GM19328 (cell line): Measurements from ENCODE around the gene NAA35.

Experiments
- ATAC-seq: cut with Tn5 transposase; IDR thresholded peaks from one replicate; pipeline ENCODE4 v1.9.1; 2021; ENCODE audit warnings: mild to moderate bottlenecking, moderate library complexity; ENCODE audit not compliant: unreplicated experiment

Gene NAA35

DNA sequence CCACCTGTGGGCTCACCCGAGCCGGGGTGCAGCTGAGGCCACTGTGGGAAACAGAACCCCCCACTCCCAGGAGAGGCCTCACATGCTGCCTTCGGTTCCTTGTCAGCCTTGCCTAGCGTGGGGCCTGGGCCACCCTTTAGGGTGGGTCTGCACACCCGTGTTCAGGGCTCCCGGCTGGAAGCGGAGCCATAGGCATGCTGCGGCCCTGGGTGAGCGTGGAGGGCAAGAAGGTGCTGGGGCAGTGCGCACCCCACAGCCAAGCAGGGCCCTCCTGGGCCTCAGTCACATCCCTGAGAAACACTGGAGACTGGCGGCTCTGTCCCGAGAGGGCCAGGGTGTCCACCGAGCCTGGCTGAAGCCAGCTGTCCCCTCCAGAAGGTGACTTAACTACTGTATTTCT is 116.5 kb downstream of the NAA35 start:
- ATAC-seq: no peak

DNA sequence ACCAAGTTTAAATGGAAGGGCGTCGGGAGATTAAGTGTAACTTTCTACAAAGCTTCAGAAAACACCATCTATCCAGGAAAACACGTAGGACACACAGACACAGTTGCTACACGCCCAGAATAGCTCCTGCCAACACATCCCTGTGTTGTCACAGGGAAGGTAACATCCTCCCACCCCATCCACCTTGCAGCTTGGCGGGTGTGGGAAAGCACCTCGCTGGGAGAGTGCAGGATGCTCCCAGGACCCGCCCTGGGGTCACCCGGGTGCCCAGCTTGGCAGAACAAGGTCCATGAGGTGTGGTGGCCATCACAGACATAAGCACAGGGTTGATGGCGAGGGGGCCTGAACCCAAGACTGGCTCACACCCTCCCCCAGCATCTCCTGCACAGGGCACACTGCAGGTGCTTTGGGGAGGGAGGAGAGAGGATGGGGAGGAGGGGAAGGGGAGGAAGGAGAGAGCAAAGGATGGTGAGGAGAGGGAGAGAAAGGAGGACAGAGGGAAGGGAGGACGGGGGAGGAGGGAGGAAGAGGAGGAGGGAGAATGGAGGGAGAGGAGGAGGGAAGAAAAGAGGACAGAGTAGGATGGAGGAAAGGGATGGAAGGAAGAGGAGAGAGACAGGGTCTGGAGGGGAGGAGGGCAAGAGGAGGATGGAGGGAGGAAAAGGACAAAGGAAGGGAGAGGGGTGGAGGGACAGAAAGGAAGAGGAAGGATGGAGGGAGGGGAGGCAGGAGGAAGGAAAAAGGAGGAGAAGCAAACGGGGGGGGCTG is 121.2 kb downstream of the NAA35 start:
- ATAC-seq: no peak

DNA sequence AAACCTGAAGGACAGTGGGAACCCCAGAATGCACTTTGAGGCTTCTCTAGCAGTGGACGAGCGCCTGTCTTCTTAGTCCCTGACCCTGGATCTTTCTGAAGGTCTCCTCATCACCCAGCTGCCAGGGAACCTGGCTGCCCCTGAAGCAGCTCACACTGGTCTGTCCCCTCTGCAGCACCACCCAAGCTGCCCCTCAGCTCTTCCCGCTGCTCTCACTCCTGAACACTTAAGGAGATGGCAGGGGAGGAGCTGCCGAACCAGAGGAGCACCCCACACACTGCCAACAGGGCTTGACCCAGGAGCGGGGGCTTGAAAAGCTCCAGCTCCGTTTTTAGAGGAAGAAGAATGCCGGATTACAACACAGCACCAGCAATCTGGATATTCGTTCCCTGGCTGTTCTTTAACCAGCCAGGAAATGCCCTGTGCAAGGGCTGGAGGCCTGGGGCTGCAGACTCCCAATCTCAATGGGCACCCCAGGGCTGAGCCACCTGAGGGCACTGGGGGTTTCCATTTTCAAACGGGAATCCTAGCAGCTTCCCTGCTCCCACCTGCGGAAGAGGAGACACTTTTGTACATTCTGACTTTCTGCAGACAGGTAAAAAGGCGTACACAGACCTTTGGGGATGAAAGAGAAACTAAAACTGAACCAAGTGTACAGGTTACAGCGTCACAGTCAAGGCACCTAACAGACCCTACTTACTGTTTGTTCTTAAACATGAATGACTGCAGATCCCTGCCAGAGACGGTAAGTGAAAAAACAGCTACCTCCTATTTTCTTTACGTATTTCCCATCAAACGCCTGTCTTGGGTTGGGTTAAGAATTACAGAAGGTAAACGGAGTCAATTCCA is 122.1 kb downstream of the NAA35 start:
- ATAC-seq: no peak

DNA sequence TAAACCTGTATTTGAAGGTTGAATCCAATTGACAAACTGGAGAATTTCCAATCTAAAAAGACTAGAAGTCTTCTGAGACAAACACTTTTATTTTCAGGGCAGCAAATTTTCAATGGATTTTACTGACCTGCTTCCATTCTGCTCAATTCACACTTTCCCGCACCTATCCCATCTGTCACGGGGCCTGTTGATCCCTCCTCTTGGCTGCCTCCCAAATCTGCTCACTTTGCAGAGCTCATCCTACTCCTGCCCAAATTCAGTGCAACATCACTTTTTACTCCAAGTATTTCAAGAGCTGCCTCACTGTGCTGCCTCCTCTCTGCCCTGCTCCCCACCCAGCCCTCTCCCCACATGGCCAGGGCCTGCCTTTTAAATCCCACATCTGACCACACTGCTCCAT is 123.3 kb downstream of the NAA35 start:
- no peak for ATAC-seq

DNA sequence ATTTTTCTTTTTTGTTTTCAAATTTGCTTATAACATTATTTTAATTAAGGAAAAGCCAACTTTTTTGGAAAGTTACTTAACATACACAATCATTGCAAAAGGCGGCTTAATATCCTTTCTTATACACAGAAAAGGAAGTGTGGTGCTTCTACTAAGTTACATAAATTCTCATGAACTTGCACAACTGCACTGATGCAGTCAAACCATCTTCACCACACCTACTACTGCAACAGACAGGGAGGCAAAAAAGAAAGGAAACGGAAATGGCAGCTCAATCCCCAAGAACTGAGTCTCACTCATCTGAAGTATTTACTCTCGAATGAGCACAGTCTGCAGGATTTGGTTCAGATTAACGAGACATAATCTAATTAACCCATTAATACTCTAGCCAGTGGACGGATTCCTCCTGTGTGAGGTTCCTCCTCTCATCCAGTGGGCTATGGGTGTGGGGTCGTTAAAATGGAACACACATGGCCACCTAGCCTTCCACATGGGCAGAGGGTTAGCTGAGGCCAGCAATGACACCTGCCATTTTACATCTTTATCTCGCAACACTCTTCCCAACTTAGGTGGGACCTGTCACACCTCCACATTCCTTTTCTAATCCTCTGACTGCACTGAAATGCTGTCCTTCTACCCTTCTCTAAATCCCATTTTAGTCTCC is 128.4 kb downstream of the NAA35 start:
- no peak for ATAC-seq
